ENCODE data around the gene CHN2. TPM values are rescaled to one million over a fixed set of nuclear protein-coding genes. Genes with fewer than 3 reads are reported as not detected.

Gene CHN2
- total RNA-seq, 1 experiment from 2014 or later, result not detected

DNA sequence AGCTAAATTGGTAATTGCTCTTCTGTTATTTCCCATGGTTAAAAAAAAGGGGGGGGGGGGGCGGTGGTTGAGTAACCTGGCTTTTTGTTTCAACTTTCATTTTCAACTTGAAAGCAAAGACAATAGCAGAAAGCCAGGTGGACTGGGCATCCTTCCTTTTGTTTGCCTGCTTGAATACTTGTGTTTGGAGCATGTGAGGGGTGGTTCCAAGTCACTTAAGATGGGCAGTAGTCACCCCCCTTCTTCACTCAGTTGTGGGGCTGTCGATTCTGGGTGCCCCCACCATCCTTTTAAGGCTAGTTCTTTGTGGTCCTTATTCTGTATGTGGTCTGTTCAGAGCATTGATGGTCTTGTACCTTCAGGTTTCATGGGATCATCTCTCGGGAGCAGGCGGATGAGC is 203.4 kb downstream of the CHN2 start:
- intact Hi-C loops (cut with micrococcal nuclease; ENCODE audit: unreplicated experiment), result no loop called here
- Histone ChIP-seq H3K9me3 (ENCODE audit: insufficient read depth, low read depth) (no peaks in the 10 kb centered on the region), H3K9me2 (ENCODE audit: insufficient read depth) (no peaks in the 10 kb centered on the region), H3K27me3 (ENCODE audit: insufficient read depth, low read depth) (0 out of 2 replicates have a peak, but pooled peaks cover 7% of the 10 kb centered on the region), H2AFZ (no peak overlapping the region), H3K4me2 (no peak overlapping the region), H3K79me2 (ENCODE audit: low read depth) (no peaks in the 10 kb centered on the region), H3K4me3 (no peak overlapping the region), H3F3A (ENCODE audit: insufficient read depth, low read depth) (no peaks in the 10 kb centered on the region), H3K36me3 (ENCODE audit: low read depth) (no peaks in the 10 kb centered on the region), H4K20me1 (ENCODE audit: insufficient read depth) (no peaks in the 10 kb centered on the region), H3K27ac (no peak overlapping the region), H3K4me1 (replicated peaks; ENCODE audit: insufficient read depth) (no peaks in the 10 kb centered on the region)
- TF ChIP-seq, protein P1, sequence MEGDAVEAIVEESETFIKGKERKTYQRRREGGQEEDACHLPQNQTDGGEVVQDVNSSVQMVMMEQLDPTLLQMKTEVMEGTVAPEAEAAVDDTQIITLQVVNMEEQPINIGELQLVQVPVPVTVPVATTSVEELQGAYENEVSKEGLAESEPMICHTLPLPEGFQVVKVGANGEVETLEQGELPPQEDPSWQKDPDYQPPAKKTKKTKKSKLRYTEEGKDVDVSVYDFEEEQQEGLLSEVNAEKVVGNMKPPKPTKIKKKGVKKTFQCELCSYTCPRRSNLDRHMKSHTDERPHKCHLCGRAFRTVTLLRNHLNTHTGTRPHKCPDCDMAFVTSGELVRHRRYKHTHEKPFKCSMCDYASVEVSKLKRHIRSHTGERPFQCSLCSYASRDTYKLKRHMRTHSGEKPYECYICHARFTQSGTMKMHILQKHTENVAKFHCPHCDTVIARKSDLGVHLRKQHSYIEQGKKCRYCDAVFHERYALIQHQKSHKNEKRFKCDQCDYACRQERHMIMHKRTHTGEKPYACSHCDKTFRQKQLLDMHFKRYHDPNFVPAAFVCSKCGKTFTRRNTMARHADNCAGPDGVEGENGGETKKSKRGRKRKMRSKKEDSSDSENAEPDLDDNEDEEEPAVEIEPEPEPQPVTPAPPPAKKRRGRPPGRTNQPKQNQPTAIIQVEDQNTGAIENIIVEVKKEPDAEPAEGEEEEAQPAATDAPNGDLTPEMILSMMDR (conservative IDR thresholded peaks at IDR 0.05), result no peak
- TF ChIP-seq EZH2 (IDR thresholded peaks at IDR 0.05; ENCODE audit: low read depth), result no peak
- BruUV-seq (replicated peaks), result no TSS peak
- ChIA-PET POLR2A (ENCODE audit: unreplicated experiment) (no interaction called here), CTCF (interaction anchor here (0.6 kb wide), 1 partner anchor 514 kb away, joined by 3 read pairs; no protein-coding TSS in a partner anchor)
- no peak for DNase-seq

DNA sequence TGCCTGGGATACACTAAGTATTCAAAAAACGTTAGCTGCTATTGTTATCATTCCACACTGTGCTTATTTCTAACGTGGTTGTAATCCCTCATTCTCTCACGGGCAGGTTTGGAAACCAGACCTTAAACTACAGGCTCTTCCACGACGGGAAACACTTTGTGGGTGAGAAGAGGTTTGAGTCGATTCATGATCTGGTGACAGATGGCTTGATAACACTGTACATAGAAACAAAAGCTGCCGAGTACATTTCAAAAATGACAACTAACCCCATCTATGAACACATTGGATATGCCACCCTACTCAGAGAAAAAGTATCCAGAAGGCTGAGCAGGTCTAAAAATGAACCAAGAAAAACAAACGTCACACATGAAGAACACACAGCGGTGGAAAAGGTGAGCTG is 205.9 kb downstream of the CHN2 start:
- no peak overlapping the region for H3K4me3 ChIP-seq
- TF ChIP-seq, protein P1 (conservative IDR thresholded peaks at IDR 0.05), result no peak
- TF ChIP-seq EZH2 (IDR thresholded peaks at IDR 0.05; ENCODE audit: low read depth), result no peak
- H3K4me1 ChIP-seq (replicated peaks; ENCODE audit: insufficient read depth), result peaks cover 2% of the 10 kb centered on the region
- H3K9me3 ChIP-seq (ENCODE audit: insufficient read depth, low read depth), result no peaks in the 10 kb centered on the region
- H3K9me2 ChIP-seq (ENCODE audit: insufficient read depth), result no peaks in the 10 kb centered on the region
- DNase-seq, result no peak
- H4K20me1 ChIP-seq (ENCODE audit: insufficient read depth), result no peaks in the 10 kb centered on the region
- intact Hi-C loops (cut with micrococcal nuclease; ENCODE audit: unreplicated experiment), result loop anchor here (10.0 kb wide), 1 partner anchor 296 kb away; no protein-coding TSS in a partner anchor
- H2AFZ ChIP-seq, result no peak overlapping the region
- H3K4me2 ChIP-seq, result no peak overlapping the region
- POLR2A ChIA-PET (ENCODE audit: unreplicated experiment), result no interaction called here
- CTCF ChIA-PET, result no interaction called here
- H3K27ac ChIP-seq, result no peak overlapping the region
- no peaks in the 10 kb centered on the region for H3F3A ChIP-seq (ENCODE audit: insufficient read depth, low read depth)
- H3K27me3 ChIP-seq (ENCODE audit: insufficient read depth, low read depth), result peaks cover 12% of the 10 kb centered on the region; the same call in 1 of the 2 replicates
- no peaks in the 10 kb centered on the region for H3K79me2 ChIP-seq (ENCODE audit: low read depth)
- H3K36me3 ChIP-seq (ENCODE audit: low read depth), result no peaks in the 10 kb centered on the region
- BruUV-seq (replicated peaks), result no TSS peak

DNA sequence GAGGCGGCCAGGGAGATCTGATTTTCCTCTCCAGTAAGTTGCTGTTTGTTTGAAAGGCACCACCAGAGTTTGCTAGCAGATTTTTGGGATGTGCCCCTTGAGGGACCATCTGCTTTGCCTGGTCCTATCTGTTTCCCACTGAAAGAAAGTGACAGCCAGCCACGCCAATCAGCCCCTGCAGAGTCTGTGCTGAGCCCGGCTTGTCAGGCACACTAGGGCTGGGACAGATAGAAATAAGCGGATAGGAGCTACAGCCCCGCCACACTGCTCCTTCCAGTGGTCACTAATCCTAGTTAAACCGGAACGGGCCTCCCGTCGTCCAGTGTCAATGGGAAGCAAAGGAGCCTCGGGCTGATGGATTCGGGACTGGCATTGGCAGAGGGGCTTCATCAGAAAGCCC is 207.2 kb downstream of the CHN2 start:
- BruUV-seq (replicated peaks), result no TSS peak
- DNase-seq, result no peak
- H3K4me2 ChIP-seq, result no peak overlapping the region
- peaks cover 14% of the 10 kb centered on the region; the same call in 1 of the 2 replicates for H3K27me3 ChIP-seq (ENCODE audit: insufficient read depth, low read depth)
- POLR2A ChIA-PET (ENCODE audit: unreplicated experiment), result no interaction called here
- no peak overlapping the region for H2AFZ ChIP-seq
- H3K4me3 ChIP-seq, result no peak overlapping the region
- no peaks in the 10 kb centered on the region for H3K9me2 ChIP-seq (ENCODE audit: insufficient read depth)
- intact Hi-C loops (cut with micrococcal nuclease; ENCODE audit: unreplicated experiment), result loop anchor here (10.0 kb wide), 1 partner anchor 297 kb away; no protein-coding TSS in a partner anchor
- no peaks in the 10 kb centered on the region for H3K79me2 ChIP-seq (ENCODE audit: low read depth)
- H4K20me1 ChIP-seq (ENCODE audit: insufficient read depth), result no peaks in the 10 kb centered on the region
- H3K9me3 ChIP-seq (ENCODE audit: insufficient read depth, low read depth), result no peaks in the 10 kb centered on the region
- TF ChIP-seq, protein P1 (conservative IDR thresholded peaks at IDR 0.05), result no peak
- TF ChIP-seq EZH2 (IDR thresholded peaks at IDR 0.05; ENCODE audit: low read depth), result no peak
- CTCF ChIA-PET, result no interaction called here
- no peaks in the 10 kb centered on the region for H3K36me3 ChIP-seq (ENCODE audit: low read depth)
- H3F3A ChIP-seq (ENCODE audit: insufficient read depth, low read depth), result no peaks in the 10 kb centered on the region
- H3K4me1 ChIP-seq (replicated peaks; ENCODE audit: insufficient read depth), result peaks cover 12% of the 10 kb centered on the region
- H3K27ac ChIP-seq, result no peak overlapping the region

Measured in PC-9 (cell line).